ENCODE measurements around the gene CENPP.
"Not testable (repeated sequence)": the region's sequence is repeated elsewhere in the genome, so short reads cannot be mapped to it uniquely, and the experiment has no call there.

Gene CENPP

DNA sequence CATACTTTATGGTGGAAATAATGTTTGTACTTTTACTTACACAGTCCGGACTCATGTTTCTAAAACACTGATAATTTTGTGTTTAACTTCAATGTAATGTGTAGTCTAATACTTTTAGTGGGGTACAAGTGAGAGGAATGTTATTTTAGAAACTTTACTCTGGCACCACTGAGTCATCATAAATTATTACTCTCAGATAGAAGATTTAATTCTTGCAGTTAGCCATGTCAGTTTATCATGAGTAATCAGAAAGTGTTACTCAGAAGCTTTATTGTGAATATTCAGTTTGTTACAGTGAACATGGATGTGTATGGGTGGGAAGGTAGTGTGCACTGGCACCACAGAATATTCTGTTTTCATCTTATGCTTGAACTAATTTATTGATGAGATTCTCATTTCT lies 58.6 kb downstream of the CENPP start:
- no peak for DNase-seq

DNA sequence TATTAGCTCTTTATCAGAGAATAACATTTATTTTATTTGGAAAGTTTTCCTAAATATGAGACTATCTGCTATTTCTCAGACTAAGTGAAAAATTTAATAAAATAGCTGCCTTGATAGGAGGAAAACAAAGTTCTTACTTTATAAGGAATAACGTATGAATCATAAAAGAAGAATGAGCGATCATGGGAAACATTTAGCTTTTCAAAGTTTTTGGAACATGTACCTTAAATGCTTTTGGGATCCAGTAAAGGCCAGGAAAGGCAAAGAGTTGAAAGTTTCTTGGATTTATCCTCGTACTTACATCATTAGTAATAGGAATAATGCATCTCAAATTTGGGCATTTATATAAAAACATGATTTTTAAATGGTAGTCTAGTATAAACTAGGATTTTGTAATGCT lies 59.2 kb downstream of the CENPP start:
- no peak for DNase-seq

DNA sequence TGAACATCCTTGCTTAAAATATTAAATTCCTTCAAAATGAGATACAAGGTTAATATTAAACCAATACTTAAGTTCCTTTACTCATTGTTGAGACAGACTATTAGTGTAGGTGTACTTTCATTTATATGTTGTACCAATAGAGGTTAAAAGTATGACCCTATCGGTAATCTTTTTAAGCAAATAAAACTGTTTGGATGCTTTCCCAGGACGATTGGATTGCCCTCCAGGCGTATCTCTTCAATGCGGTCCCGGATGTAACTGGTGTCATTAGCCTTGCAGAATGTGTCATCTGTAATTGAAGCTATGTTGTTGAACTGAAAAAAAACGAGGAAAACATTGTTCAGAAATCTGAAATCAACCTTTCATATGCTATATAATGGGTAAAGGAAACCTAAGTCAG lies 59.7 kb downstream of the CENPP start:
- no peak for DNase-seq

DNA sequence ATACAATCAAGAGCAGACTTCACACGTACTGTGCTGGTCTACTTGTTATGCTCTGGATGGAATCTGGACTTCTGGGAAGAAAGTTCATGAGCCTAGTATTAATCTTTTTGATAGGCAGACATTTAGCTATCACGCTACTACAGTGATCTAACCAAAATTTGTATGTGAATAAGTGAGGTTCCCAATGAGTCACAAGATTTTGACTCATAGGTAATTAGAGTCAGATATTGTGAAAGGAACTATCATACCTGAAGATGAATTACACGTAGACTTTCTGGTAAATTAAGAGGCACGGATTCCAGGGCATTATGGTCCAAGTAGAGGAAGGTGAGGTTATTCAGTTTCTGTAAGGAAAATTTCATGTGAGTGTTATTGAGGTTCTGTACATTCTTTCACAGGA lies 60.2 kb downstream of the CENPP start:
- DNase-seq = no peak

DNA sequence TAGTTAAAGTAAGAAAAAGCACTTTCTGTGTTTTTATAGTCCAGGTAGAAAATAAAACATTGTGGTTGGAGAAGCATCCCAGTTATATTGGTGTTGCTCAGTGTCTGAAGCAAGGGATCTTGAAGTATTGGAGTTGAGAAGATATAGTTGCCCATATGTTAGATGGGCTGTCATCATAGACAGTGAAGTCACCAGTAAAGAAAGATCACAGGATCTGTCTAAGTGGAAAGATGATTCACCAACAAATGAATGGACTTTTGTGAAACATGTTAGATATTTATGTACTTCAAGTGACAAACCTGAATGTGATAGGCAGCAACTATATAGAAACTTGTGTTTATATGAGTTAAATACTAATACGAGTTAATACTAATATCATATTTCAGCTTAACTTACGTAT lies 66.9 kb downstream of the CENPP start:
- no peak for DNase-seq

DNA sequence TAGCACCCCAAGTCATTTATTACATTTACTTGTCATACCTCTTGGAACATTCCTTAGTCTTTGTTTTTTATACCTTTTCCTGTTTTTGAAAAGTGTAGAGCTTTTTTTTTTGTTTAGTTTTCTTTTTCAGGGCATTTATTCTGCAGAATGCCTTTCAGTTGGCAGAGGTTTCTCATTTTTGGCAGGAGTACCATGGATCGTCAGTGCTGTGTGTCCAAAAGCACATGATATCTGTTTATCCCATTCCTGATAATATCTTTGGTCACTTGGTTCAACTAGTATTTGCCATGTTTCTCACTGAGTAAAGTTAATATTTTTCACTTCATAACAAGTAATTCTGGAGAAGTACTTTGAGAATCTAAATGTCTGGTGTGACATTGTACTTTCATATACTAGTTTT lies 67.9 kb downstream of the CENPP start:
- DNase-seq = no peak

DNA sequence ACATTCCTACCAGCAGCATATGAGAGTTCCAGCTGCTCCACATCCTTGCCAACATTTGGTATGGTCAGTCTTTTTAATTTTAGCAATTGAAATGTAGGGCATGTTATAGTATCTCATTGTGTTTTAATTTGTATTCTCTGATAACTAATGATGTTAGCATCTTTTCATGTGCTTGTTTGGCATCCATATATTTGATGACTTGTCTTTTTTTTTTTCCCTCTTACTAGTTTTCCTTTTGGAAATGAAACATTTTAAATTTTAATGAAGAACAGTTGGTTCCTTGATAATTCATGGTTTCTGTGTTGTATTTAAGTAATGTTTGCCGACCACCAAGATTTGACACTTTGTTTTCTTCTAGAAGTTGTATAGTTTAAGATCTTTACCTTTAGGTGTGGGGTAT lies 69.9 kb downstream of the CENPP start:
- no peak for DNase-seq

DNA sequence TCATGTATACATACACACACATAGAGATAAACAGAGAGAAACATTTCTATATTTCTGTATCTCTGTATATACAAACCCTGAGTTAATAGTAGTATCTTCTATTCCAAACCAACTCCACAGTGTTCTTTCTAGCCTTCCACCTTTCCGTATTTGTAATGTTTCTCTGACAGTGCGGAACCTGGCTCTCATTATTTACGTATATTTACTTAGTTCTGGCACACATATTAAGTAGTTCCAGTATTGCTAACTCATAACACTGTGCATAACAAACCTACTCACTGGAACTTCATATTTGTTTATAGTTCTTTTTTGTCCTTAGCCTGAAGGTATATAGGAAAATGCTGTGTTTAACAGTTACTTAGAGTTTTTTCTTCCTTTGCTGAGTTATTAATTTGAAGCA lies 72.1 kb downstream of the CENPP start:
- DNase-seq = no peak

DNA sequence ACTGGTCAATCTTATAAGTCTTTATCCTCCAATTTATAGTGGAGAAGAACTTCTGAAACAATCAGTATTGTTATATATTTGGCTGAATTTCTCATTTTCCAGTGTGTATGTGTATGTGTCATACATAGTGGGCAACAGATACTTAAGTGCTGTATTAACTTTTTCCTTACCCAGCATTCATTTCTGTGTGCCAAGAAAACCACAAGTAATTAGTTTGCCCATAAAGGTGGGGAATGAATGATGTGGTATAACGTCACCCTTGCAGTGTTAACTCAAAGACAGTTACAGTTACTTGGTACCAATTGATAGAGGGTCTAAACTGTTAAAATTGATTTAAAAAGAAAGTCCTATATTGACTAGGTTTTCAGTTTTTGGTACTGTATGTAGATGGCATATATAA lies 76.6 kb downstream of the CENPP start:
- DNase-seq = no peak

DNA sequence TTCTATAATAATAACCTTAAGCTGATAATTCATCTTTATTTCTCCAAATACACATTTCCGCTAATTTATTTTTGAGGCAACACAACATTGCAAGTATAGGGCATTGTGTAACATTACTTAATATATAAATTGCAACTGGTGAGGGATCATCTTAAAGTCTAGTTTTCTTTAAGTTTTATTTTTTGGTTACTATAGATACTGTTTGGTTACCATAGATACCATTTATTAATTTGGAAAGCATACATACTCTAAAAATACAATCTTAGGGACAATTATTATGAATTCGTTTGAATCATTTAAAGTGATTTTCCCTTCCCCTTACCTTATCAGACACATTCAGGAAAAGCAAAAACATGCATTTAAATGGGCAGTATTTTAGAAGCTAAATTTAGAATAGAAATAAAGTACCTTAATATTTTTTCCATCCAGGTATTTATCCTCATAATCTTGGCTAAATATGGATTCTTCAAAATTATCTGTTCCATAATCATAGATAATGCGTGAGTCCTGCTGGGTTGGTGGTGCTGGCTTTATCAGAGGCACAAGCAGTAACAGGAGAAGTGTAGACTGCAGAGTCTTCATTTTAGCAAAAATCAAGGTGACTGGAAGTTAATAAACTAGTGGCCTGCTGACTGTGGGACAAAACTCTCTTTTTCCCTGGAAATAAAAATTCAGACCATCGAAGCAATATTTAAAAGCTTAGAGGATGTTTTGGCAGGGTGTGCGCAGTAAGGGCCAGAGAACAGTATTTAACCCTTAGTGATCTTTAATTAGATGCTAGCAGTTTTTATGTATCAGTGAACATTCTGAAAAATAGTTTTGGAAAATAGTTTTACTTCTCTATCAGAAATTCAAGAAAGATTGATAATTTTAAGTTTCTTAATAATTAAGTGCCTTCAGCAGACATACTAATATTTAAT lies 77.3 kb downstream of the CENPP start:
- DNase-seq = no peak

DNA sequence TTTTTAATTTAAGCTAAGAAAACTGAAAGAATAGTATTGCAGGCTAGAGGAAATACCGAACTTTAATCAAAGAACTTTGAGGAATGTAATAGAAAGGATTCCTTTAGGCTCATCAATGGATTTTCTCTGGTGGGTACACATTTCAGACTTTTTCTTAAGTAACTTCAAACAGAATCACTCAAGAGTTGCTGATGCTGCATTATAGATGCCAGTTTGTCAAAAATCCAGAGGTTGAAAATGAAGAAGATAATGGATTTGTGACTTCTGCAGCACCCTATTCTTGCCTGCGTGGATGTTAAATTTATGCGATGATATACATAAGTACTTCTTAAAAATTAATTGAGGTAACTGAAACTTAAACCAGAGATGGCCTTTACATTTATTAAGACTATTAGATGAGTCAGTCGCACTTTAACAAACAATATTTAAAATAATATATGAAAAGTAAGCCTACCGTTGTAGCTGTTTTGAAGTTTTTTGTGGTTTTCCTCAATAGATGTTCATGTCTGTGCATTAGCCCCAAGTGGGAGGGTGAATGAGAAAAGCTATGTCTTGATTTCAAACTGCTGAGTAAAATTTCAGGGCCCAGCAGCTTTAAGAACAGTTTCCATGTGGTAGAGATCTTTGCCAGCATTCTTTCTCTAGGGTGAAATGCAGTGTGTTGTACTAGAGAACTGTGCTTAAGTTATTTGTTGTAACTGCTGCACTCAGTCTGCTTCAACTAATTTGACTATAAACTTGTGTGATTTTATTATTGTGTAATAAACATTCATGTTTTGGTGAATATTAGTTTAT lies 78.5 kb downstream of the CENPP start, which contains the start of gene OGN:
OGN (minus strand) TSS at position 537 of the 795 bp plus-strand sequence. CDS start 1,171 bp downstream, outside the sequence.
- DNase-seq = no peak

DNA sequence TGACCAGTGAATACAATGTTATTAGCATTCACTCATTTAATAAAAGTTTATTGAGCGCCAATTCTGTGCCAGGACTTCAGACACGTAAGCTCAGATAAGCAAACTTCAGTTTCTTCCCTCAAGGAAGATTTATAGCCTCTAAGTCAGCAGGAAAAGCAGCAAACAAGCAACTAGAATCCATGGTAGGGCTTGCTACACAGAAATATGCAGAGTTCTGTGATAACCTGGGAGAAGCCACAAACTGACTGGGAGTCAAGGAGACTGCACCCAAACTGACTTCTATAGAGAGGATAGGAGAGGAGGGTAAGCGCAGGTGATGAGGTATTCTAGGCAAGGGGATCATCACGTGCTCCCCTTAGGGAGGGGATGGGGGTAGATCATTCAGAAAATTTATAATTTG lies 80.1 kb downstream of the CENPP start:
- DNase-seq = no peak

DNA sequence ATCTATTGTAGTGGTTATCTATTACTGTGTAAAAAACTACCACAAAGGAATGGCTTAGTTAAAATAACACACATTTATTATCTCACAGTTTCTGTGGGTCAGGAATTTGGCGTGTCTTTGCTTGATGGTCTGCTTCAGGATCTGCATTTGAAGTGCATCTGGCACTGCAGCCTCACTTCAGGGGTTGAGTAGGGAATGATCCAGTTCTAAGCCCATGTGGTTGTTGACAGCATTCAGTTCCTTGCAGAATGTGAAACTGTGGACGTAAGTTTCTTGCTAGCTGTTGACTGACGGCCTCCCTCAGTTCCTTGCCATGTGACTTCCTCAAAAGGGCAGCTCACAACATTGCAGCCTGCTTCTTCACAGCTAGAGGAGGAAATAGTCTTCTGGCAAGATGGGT lies 80.7 kb downstream of the CENPP start:
- DNase-seq = no peak

DNA sequence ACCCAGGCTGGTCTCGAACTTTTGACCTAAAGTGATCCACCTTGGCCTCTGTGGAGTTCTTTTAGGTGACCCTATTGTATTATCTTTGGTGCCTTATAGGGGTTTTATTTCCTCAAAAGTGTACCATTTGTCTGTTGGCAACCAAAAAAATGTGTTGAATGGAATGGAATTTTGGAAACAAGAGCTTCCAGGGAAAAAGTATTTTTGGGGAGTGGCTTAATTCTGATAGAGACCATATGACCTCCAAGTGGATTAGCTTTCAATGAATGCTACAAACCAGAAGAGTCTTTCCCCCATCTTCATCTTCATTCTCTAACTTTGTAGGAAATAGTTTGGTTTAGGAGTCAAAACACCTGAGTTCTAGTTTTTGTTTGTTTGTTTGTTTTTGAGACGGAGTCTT lies 82.1 kb downstream of the CENPP start:
- DNase-seq = no peak

DNA sequence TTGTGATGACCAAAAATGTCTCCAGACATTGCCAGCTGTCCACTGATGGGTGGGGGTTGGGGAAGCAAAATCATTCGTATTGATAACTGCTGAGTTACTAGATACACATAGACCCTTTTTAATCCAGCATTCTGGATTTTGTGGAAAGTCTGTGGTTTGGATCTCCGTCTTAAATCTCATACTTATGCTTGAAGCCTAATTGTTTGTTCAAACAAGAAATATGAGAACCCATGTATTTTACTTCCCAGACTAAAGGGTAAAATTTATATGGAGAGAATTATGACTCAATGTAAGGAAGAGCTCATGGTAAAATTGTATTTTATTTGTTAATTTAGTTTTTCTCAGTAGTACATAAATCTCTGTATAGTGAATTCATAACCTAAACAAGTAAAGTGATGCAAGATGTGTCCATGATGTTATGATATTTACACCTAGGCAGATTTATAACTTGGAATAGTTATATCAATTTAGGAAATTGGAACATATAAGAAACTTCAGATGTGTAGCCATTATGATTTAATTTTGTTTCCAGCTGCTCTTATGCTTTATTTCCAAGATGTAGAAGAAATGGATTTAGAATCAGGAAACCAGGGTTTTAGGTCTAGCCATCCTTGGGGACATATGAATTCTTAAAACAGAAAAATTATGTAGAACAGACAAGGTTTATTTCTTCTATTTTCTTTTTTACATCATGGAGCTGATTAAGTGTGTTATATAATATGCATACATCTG lies 83.2 kb downstream of the CENPP start:
- no peak for DNase-seq

DNA sequence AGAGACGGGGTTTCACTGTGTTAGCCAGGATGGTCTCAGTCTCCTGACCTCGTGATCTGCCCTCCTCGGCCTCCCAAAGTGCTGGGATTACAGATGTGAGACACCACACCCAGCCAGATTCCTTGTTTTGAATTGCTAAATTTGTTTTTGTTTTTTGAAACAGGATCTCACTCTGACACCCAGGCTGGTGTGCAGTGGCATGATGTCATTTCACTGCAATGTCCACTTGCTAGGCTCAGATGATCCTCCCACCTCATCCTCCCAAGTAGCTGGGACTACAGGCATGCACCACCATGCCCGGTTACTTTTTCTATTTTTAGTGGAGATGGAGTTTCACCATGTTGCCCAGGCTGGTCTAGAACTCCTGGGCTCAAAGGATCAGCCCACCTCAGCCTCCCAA lies 85.4 kb downstream of the CENPP start:
- not testable (repeated sequence) for DNase-seq

DNA sequence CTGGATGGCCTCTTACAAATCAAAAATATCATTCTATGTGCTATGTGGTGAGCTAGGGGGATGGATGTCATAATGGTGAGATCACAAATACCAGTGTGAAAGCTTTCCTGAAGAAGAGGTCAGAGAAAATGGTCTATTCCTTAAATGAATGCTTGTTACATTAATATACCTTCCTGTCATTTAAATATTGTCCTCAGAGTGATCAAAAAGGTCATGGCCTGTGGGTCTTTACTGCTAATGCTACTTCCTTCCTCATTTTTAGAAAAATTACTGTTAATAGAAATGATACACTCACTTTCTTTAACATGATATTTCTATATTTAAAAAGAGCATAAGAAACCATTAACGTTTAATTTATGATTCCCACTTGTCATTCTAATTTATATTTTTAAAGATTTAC lies 88.8 kb downstream of the CENPP start:
- DNase-seq = no peak

DNA sequence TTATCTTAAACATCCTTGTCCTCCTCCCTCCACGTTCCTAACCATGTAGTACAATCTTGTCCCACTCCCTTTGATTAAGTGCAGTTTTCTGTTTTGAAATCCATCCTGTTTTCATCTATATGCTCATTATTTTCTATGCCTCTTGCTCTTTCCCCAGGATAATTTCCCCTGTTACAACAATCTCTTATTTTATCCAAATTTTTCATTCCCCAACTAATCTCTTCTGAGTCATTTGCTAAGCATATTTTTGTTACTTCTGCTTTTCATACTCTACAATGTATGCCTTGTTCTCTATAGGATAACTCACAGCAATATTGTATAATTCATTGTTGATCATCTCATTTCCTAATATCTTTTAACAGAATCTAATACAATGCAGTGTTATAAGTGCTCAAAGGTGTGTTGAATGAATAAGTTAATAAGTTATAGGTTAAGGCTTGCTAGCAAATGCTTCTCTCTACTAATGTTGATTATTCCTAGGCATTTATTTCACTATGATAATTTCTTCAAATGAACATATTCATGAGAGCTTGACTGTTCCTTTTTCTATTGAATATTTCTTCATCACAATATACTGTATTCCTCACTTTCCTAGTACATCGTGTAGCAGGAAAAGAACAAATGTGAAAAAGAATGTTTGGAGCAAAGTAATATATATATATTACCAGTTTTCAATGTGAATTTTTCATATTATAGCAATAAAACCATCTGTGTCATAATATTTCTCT lies 97.0 kb downstream of the CENPP start:
- no peak for DNase-seq

DNA sequence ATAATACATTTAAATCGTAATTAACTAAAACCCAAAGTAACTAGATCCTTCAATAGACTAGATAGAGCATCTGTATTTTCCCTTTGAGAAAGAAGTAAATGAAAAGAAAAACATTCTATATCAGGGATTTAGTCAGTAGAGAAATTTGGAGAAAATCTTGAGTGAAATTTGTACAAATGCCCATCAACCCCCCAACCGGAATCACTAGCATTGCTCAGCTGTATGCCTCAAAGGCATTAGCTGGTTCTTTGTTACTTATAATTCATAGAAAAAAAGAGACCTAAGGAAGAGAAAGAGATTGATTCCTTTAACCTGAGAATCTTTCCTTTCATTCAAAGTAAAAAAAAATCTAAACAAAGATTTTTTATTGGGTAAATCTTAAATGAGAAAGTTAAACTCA lies 97.9 kb downstream of the CENPP start:
- no peak for DNase-seq

DNA sequence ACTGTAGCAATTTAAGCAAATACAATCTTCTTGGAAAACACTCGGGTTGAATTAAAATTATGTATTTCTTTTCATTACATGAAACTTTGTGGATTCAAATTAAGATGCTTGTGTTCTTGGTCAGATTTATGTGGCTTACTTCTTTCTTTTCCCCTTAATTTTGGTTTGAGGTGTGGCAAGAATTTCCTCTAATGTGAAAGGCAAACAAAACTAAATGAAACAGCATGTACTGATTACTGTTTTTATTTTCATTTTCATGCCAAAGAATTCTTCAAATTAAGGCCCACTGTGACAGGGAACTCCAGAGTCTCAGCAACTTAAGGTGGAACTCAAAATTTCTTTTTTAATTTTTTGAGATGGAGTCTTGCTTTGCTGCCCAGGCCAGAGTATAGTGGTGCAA lies 98.6 kb downstream of the CENPP start, which contains the start of gene OMD:
OMD (minus strand) TSS at position 132 of the 400 bp plus-strand sequence. CDS start 6,913 bp downstream, outside the sequence.
- DNase-seq = no peak

DNA sequence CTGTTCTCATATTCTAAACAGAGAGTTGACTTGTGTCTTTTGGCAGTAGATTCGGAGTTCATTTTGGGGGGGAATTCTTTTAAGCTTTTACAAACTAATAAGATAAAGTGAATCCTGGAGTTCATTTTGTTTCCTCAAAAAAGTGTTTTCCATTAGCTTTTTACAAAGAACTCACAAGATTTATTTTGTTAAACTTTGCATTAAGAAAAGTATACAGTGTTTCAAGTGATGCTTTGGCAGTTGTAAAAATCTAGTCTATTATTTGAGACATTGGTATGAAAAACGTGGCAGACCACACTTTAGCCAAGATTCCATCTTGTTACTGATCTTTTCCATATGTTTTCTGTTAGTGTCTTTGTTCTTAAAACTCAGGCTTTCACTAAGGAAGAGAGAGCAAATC lies 99.7 kb downstream of the CENPP start:
- no peak for DNase-seq

DNA sequence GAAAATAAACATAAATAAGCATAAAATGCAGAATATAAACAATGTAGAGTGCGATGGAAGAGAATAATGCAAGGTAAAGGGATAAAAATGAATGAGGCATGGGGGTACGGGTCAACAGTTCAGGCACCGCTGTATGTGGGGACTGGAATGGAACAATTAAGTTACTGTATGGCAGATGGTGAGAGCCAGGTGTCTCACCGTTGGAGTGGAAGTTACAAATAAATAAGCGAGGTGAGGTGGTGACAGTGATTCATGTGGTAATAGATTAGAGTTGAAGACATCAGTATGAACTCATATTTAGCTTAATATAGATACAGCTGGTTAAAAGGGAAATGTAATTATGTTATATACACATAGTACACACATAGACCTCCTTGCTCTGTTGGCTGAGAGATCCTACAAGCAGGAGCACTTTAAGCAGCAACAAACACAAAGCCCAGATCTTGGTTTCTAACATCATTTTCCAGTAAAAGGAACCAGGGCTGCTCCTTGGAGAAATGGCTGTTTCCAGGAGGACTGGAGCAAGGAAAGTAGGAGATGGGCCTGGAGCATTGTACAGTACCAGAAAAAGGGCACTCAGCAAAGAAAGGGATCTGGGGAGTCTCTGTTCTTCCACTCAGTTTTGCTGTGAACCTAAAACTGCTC lies 100.9 kb downstream of the CENPP start:
- DNase-seq = no peak
